SU-DHL-6 (cell line): ENCODE results near the gene PTRH1.

Experiments used
- H2AFZ ChIP-seq: fragments of 200-600 bp; sonication (generic); 2 replicates; pipeline ENCODE4 v1.6.1; 2014; ENCODE audit warnings: low read depth, mild to moderate bottlenecking, moderate library complexity, mixed read lengths, antibody characterized with exemption, low read length; ENCODE audit not compliant: severe bottlenecking
- H3F3A ChIP-seq: fragments of 200-600 bp; shearing (Covaris generic); 2 replicates; pipeline ENCODE4 v1.6.0; 2016; ENCODE audit warnings: antibody characterized with exemption, mild to moderate bottlenecking; ENCODE audit not compliant: insufficient read depth
- H3K27ac ChIP-seq: fragments of 200-600 bp; sonication (generic); 2 replicates; pipeline ENCODE4 v1.5.1; 2016; ENCODE audit warnings: low read depth, mild to moderate bottlenecking, low read length, moderate library complexity, mixed read lengths
- H3K27me3 ChIP-seq: fragments of 200-600 bp; sonication (generic), shearing (Covaris generic); 2 replicates; pipeline ENCODE4 v1.6.0; 2014; ENCODE audit warnings: mild to moderate bottlenecking, low read length
- H3K36me3 ChIP-seq: fragments of 200-600 bp; sonication (generic); 2 replicates; pipeline ENCODE4 v1.6.1; 2014; ENCODE audit warnings: mild to moderate bottlenecking, low read length, mixed read lengths
- H3K4me2 ChIP-seq: fragments of 300-600, 200-600 bp; shearing (Covaris generic), sonication (generic); 2 replicates; pipeline ENCODE4 v1.6.0; 2014; ENCODE audit warnings: low read length, low read depth, mild to moderate bottlenecking; ENCODE audit not compliant: poor library complexity, severe bottlenecking
- H3K4me3 ChIP-seq: fragments of 200-600 bp; sonication (generic); 2 replicates; pipeline ENCODE4 v1.5.1; 2014; ENCODE audit warnings: antibody characterized with exemption, low read length, mild to moderate bottlenecking, mixed read lengths; ENCODE audit not compliant: insufficient read depth, poor library complexity, severe bottlenecking
- H3K79me2 ChIP-seq: fragments of 200-600 bp; sonication (generic); 2 replicates; pipeline ENCODE4 v1.6.1; 2014; ENCODE audit warnings: mild to moderate bottlenecking, low read length, moderate library complexity; ENCODE audit not compliant: insufficient read depth
- H3K9ac ChIP-seq: fragments of 200-600 bp; sonication (generic); 2 replicates; pipeline ENCODE4 v1.7.0; 2014; ENCODE audit warnings: mild to moderate bottlenecking, low read length
- H3K9me2 ChIP-seq: fragments of 200-600 bp; sonication (generic); replicated peaks from 2 replicates; pipeline ENCODE4 v1.6.1; 2014; ENCODE audit warnings: low read length; ENCODE audit not compliant: insufficient read depth
- H3K9me3 ChIP-seq: fragments of 200-600 bp; sonication (generic); 2 replicates; pipeline ENCODE4 v1.6.1; 2014; ENCODE audit warnings: low read length, mixed read lengths; ENCODE audit not compliant: insufficient read depth
- H4K20me1 ChIP-seq: fragments of 200-600 bp; sonication (generic); 2 replicates; pipeline ENCODE4 v1.6.1; 2014; ENCODE audit warnings: low read depth, mild to moderate bottlenecking, antibody characterized with exemption, low read length, moderate library complexity, mixed read lengths
- CTCF ChIP-seq: fragments of 200-600 bp; sonication (generic); IDR thresholded peaks from one replicate; pipeline ENCODE4 v1.5.1; 2017; ENCODE audit warnings: antibody characterized with exemption, mild to moderate bottlenecking, low read length, moderate library complexity; ENCODE audit not compliant: insufficient read depth, poor library complexity, severe bottlenecking
- EZH2phosphoT487 ChIP-seq: fragments of 200-600 bp; sonication (generic), shearing (Covaris generic); conservative IDR thresholded peaks from 2 replicates; pipeline ENCODE4 v1.6.1; 2018; ENCODE audit warnings: mild to moderate bottlenecking, antibody characterized with exemption, low read length, moderate library complexity, mixed read lengths

Gene PTRH1

GRCh38 chr9:127722055-127722745 lies 6.7 kb upstream of the PTRH1 start:
- H3K4me2 ChIP-seq = no peak overlapping the region
- H3K79me2 ChIP-seq = no peaks in the 10 kb centered on the region
- no peaks in the 10 kb centered on the region for H3F3A ChIP-seq
- TF ChIP-seq EZH2phosphoT487 (no peak), CTCF (no peak)
- no peak overlapping the region for H3K4me3 ChIP-seq
- no peaks in the 10 kb centered on the region for H4K20me1 ChIP-seq
- H3K9ac ChIP-seq = no peak overlapping the region
- H2AFZ ChIP-seq = no peak overlapping the region
- H3K27me3 ChIP-seq = no peaks in the 10 kb centered on the region
- no peaks in the 10 kb centered on the region for H3K9me3 ChIP-seq
- H3K27ac ChIP-seq = no peak overlapping the region
- no peaks in the 10 kb centered on the region for H3K36me3 ChIP-seq
- H3K9me2 ChIP-seq = no peaks in the 10 kb centered on the region

GRCh38 chr9:127721391-127721821 lies 5.9 kb upstream of the PTRH1 start:
- no peaks in the 10 kb centered on the region for H4K20me1 ChIP-seq
- no peaks in the 10 kb centered on the region for H3K27me3 ChIP-seq
- no peaks in the 10 kb centered on the region for H3F3A ChIP-seq
- H3K27ac ChIP-seq = no peak overlapping the region
- no peak overlapping the region for H3K4me3 ChIP-seq
- H3K4me2 ChIP-seq = no peak overlapping the region
- TF ChIP-seq CTCF = no peak
- TF ChIP-seq EZH2phosphoT487 = no peak
- no peak overlapping the region for H2AFZ ChIP-seq
- H3K79me2 ChIP-seq = no peaks in the 10 kb centered on the region
- H3K9ac ChIP-seq = no peak overlapping the region
- no peaks in the 10 kb centered on the region for H3K9me3 ChIP-seq
- no peaks in the 10 kb centered on the region for H3K36me3 ChIP-seq
- no peaks in the 10 kb centered on the region for H3K9me2 ChIP-seq

- Histone ChIP-seq H3F3A (no peaks in the 10 kb centered on the region), H3K9me2 (no peaks in the 10 kb centered on the region), H3K36me3 (no peaks in the 10 kb centered on the region), H3K9ac (no peak overlapping the region), H4K20me1 (no peaks in the 10 kb centered on the region), H2AFZ (no peak overlapping the region), H3K9me3 (no peaks in the 10 kb centered on the region), H3K4me2 (no peak overlapping the region), H3K27me3 (no peaks in the 10 kb centered on the region), H3K79me2 (no peaks in the 10 kb centered on the region), H3K27ac (no peak overlapping the region), H3K4me3 (no peak overlapping the region)
- TF ChIP-seq EZH2phosphoT487 (no peak), CTCF (no peak)
Measured at GRCh38 chr9:127720865-127721227, 5.4 kb upstream of the PTRH1 start.
